Occipital lobe (tissue), 2 donors: ENCODE results near the gene POPDC3. TPM values are rescaled to one million over a fixed set of nuclear protein-coding genes. Genes with fewer than 3 reads are reported as not detected.
"Not testable (repeated sequence)": the region's sequence is repeated elsewhere in the genome, so short reads cannot be mapped to it uniquely, and the experiment has no call there.

Experiments used
- DNase-seq: peaks from one replicate; lab custom pipeline; 2025; lab: John Stamatoyannopoulos, UW
- total RNA-seq: library from RNA; depleted of rRNA; stranded (reverse); fragments of >200 nt; gene quantifications from one replicate; pipeline ENCODE4 v1.2.3, GENCODE V29; 2014

POPDC3 gene, protein sequence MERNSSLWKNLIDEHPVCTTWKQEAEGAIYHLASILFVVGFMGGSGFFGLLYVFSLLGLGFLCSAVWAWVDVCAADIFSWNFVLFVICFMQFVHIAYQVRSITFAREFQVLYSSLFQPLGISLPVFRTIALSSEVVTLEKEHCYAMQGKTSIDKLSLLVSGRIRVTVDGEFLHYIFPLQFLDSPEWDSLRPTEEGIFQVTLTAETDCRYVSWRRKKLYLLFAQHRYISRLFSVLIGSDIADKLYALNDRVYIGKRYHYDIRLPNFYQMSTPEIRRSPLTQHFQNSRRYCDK
- total RNA-seq = not detected

DNA sequence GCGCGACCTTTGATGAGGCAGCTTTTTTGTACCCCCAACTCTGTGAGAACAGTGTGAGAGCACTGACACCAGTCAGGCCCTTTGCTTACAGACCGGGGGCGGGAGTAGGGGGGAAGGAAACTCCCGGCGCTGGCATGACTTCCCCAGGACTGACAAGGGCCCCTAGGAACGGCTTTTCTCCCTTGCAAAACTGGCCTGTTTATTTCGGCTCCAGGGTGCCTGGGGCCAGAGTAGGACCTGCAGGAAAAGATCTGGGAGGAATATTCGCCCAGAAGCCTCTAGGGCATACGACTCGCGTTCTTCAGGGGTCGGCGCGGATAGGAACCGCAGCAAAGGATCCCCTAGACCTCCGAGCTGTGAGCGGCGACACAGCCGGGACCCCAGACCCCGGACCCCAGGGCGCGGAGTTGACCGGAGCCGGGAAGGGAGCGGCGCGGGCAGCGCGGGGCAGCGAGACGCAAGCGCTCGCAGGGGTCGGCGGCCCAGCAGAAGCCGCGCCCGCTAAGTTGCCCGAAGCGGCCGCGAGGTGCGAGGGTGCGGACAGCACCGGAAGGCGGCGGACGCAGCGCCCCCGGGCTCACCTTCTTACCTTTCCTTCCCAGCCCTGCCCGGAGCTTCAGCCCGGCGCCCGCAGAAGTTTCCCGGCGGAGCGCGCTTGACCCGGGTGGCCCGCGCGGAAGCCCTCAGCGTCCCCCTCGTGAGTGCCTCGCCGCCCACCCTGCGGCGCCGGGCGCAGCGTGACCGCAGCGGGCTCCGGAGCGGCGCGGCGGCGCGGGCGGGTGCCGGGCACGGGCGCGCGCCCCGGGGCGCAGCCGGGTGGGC is at the start of gene POPDC3:
TSS of gene POPDC3 (minus strand) at position 771 of the 822 bp plus-strand sequence. CDS start 18,105 bp downstream, outside the sequence.
- DNase-seq = peak; percentile 11

- no peak for DNase-seq
Observed at GRCh38 chr6:105227295-105227767, 47.5 kb upstream of the POPDC3 start.

DNA sequence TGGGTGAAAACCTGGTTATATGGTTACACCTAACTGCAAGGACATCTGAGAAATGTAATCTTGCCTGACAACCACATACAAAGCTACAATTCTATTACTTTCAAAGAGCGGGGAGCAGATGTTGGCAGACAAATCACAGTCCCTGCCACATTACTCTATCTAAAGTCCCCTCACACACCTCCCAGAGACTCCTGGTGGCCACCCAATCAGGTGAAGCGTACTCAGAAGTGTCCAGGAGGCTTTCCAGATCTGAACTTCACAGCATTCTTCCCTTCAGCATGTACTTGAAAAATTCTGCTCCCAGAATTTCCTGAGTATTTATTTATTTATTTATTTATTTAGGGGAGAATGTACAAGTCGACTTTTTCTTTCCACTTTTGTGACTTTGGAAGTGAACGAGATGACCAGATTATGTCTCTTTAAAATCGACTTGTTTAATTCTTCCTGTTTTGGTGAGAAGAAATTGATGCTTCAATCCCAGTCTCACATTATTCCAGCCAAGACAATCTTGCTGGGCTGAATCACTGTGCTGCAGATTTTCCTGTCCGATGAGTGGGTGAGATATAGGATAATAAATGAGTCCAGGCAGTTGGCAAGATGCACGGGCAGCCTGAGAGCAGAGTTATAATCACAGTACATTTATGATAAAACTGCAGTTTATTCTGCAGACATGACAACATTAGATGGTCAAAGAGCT is 46.9 kb upstream of the POPDC3 start:
- no peak for DNase-seq

DNA sequence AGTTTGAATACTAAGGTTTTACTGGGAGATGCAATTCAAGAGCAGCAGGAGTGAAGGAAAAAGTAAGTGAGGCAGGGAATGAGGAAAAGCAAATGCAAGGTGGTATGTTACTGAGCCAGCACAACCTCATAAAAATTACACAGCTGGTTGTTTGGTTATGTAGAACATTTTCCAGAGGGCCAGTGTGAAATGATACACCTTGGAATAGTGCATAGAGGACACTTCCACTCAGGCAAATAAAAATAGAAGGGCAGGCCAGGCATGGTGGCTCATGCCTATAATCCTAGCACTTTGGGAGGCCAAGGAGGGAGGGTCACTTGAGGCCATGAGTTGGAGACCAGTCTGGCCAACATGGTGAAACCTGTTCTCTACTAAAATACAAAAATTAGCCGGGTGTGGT is 43.4 kb upstream of the POPDC3 start:
- no peak for DNase-seq

DNA sequence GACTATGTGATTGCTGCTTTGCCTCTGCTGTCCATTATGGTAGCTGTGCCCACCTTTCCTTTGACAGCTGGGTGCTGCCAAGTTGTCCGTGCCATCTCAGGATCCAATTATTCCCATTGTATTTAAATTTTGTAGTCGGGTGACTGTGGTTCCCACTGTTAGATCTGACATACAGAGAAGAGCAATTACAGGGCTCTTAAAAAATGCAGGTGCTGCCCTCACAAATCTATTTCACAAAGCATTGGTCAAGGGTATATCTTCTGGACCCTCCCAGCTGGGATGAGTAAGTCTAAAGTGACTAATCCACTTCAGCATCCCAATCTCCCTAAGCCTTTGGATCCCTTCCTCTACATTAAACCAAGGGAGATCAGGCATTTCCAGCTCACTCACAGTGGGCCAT is 41.4 kb upstream of the POPDC3 start:
- DNase-seq = not testable (repeated sequence)

DNA sequence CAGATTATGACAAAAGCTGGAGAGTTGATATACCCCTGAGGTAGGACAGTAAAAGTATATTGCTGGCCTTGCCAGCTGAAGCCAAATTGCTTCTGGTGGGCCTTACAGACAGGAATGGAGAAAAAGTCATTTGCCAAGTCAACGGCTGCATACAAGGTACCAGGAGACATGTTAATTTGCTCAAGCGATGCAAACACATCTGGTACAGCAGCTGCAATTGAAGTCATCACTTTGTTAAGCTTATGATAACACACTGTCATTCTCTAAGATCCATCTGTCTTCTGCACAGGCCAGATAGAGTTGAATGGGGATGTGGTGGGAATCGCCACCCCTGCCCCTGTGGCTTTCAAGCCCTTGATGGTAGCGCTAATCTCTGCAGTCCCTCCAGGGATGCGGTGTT is 40.4 kb upstream of the POPDC3 start:
- DNase-seq = no peak

- not testable (repeated sequence) for DNase-seq
Observed at GRCh38 chr6:105219218-105219617, 39.4 kb upstream of the POPDC3 start.

DNA sequence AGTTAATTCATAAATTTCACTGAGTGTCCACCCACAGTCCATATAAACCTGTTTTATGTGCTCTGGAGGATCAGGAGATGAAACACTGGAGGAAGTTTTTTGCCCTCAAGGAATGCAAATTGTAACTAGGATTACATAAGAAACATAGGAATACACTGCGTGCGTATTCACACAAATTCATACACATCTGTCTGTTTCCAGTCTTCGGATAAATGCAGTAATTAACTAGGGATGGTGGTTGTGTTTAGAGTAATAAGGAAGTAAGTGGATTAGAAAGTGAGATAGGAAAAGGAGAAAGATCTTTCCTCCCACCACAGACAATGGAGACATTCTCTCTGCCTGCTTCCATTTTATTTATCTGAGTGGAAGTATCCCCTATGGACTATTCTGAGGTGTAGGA is 35.7 kb upstream of the POPDC3 start:
- no peak for DNase-seq

DNA sequence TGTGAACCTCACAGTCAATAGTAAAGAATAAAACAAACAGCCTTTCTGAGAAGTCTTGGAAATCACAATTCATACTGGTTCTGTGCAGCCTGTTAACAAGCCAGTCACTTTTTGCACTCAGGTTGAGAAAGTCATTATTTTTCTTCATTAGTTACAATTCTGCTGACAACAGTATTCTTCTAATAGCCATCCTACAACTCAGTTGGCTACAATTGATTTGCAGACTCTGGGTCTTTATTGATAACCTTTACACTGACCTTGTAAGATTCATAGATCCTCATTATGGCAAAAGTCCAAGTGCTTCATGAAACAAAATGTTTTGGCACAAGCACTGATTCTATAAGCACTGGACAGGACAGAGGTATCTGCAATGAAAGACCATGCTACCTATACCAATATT is 34.9 kb upstream of the POPDC3 start:
- DNase-seq = no peak

- DNase-seq = no peak
Observed at GRCh38 chr6:105213272-105213671, 33.5 kb upstream of the POPDC3 start.

GRCh38 chr6:105212587-105212986 is 32.8 kb upstream of the POPDC3 start:
- no peak for DNase-seq

GRCh38 chr6:105211831-105212230 is 32.0 kb upstream of the POPDC3 start:
- DNase-seq = no peak

- no peak for DNase-seq
Observed at GRCh38 chr6:105210932-105211531, 31.2 kb upstream of the POPDC3 start.

DNA sequence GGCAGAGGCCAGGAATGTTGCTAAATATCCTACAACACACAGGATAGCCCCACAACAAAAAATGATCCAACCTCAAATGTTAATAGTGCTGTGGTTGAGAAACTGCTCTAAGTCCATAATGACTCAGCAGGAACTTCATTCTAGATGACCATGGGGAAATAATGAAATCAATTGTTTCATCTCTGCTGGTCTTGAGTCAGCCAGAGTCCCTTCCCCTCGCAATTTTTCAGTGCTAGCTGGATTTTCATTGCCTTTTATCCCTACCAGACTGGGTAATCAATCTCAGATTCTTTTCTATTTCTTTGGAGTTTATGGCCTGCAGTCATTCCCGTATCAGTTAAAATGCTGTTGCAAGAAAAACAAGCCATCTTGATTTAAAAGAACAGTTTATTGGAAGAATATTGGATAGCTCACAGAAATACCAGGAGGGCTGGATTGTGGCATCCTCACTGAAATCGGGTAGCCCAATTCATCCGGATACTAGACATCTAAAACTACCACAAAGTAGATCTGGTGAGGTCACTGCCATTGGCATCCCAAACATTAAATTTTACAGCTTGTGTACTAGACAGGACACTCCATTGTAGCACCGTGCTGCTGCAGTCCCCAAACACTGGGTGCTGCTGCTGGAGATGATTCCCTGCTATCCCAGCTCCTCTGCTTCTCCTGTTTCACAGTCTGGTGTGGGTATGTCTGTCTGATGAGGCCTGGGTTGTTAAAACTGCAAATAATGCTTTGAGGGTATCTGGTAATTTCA is 30.3 kb upstream of the POPDC3 start:
- DNase-seq = no peak

GRCh38 chr6:105207524-105208269 is 27.9 kb upstream of the POPDC3 start:
- DNase-seq = no peak

DNA sequence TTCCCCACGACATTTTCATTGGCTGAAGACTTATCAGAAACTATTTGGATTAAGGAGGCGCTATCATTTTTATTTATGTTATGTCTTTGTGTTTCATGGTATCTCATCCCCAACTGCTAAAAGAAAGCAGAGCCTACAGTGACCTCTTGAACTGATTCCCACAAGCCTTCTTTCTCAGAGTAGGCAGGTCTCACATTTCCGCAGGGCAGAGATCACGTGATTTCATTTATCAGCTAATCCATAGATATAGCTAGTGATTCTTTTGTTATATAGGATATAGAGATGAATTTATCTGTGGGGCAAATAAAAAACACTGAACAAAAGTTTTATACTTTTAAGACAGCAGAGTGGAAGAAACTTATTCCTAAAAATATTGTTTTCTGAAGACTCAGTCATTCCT is 25.0 kb upstream of the POPDC3 start:
- no peak for DNase-seq

GRCh38 chr6:105204331-105204730 is 24.5 kb upstream of the POPDC3 start:
- no peak for DNase-seq

DNA sequence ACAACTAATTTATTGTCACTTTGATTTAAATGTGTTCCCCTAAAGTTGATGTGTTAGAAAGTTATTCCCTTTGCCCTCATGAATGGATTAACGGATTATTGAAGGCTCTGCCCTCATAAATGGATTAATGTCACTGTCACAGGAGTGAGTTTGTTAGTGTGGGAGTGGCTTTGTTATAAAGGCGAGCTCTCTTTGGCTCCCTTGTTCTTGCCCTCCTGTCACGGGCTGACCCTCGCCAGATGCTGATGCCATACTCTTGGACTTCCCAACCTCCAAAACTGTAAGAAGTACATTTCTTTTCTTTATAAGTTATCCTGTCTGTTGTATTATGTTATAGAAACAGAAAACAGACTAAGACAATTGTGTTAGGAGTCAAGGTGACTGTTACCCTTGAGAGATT is 22.7 kb upstream of the POPDC3 start:
- DNase-seq = no peak

- DNase-seq = no peak
Observed at GRCh38 chr6:105200133-105200730, 20.4 kb upstream of the POPDC3 start.

DNA sequence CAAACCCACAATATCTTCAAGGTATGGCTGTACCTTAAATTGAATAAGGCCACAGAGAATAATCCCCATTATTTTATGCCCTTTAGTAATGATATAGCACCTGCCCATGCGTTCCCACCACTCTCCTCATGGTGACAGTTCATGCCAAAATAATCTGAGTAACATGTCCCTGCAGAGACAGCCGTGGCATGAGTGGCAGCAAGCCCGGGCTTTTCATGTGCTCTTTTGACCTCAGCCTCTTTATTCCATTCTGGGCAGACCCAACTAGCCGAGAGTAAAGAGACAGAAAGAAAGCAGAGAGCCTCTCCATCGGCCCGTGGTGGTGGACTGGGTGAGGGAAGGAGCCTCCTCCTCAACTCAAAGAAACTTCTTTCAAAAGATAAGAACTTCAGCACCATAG is 19.9 kb upstream of the POPDC3 start:
- DNase-seq = no peak
